Femur (tissue), 1 donor: ENCODE data around the gene ACP3.

Experiments used
- DNase-seq: peaks from one replicate; pipeline ENCODE4 v3.0.0-alpha.2; 2017

Gene ACP3

GRCh38 chr3:132318451-132318850 is 1.2 kb downstream of the ACP3 start:
- DNase-seq: no peak

GRCh38 chr3:132321304-132321703 is 4.1 kb downstream of the ACP3 start:
- DNase-seq: no peak

- DNase-seq: peak; percentile 40
These were observed 7.9 kb downstream of the ACP3 start for GRCh38 chr3:132325103-132325606.

- DNase-seq: no peak
These were observed 8.4 kb downstream of the ACP3 start for GRCh38 chr3:132325634-132326033.

GRCh38 chr3:132326251-132326650 is 9.0 kb downstream of the ACP3 start:
- DNase-seq: no peak

GRCh38 chr3:132332082-132332481 is 14.9 kb downstream of the ACP3 start:
- no peak for DNase-seq

- no peak for DNase-seq
These were observed 15.3 kb downstream of the ACP3 start for GRCh38 chr3:132332508-132332907.

- no peak for DNase-seq
These were observed 24.5 kb downstream of the ACP3 start for GRCh38 chr3:132341746-132342145.

GRCh38 chr3:132342183-132342582 is 25.0 kb downstream of the ACP3 start:
- DNase-seq: no peak

- DNase-seq: no peak
These were observed 25.4 kb downstream of the ACP3 start for GRCh38 chr3:132342610-132343009.

GRCh38 chr3:132343018-132343612 is 25.9 kb downstream of the ACP3 start:
- DNase-seq: peak; percentile 47

- no peak for DNase-seq
These were observed 27.6 kb downstream of the ACP3 start for GRCh38 chr3:132344666-132345280.

GRCh38 chr3:132346841-132347736 is 29.9 kb downstream of the ACP3 start:
- peak; percentile 32 for DNase-seq

- no peak for DNase-seq
These were observed 30.6 kb downstream of the ACP3 start for GRCh38 chr3:132347811-132348210.

GRCh38 chr3:132348531-132348930 is 31.3 kb downstream of the ACP3 start:
- DNase-seq: no peak

GRCh38 chr3:132350814-132351213 is 33.6 kb downstream of the ACP3 start:
- no peak for DNase-seq

- no peak for DNase-seq
These were observed 34.1 kb downstream of the ACP3 start for GRCh38 chr3:132351222-132351806.

- DNase-seq: peak; percentile 67
These were observed 35.4 kb downstream of the ACP3 start for GRCh38 chr3:132352556-132353143.

GRCh38 chr3:132354916-132355702 is 37.9 kb downstream of the ACP3 start:
- no peak for DNase-seq

GRCh38 chr3:132356568-132356967 is 39.4 kb downstream of the ACP3 start:
- no peak for DNase-seq

- DNase-seq: no peak
These were observed 43.5 kb downstream of the ACP3 start for GRCh38 chr3:132360717-132361116.

- no peak for DNase-seq
These were observed 45.1 kb downstream of the ACP3 start for GRCh38 chr3:132362329-132362728.
